Measurements from ENCODE around the gene BACH2.
"Not testable (repeated sequence)": the region's sequence is repeated elsewhere in the genome, so short reads cannot be mapped to it uniquely, and the experiment has no call there.

The BACH2 gene

GRCh38 chr6:89984926-89985750 lies 311.5 kb downstream of the BACH2 start:
- DNase-seq = no peak

GRCh38 chr6:89980353-89980752 lies 316.3 kb downstream of the BACH2 start:
- no peak for DNase-seq

- no peak for DNase-seq
These were observed 317.0 kb downstream of the BACH2 start for GRCh38 chr6:89979481-89980119.

GRCh38 chr6:89978749-89979145 lies 317.9 kb downstream of the BACH2 start:
- no peak for DNase-seq

GRCh38 chr6:89977808-89978748 lies 318.6 kb downstream of the BACH2 start:
- peak; percentile 96 for DNase-seq

GRCh38 chr6:89976694-89977020 lies 320.0 kb downstream of the BACH2 start:
- no peak for DNase-seq

GRCh38 chr6:89975991-89976693 lies 320.5 kb downstream of the BACH2 start:
- DNase-seq = peak; percentile 12

GRCh38 chr6:89975366-89975765 lies 321.3 kb downstream of the BACH2 start:
- DNase-seq = no peak

- no peak for DNase-seq
These were observed 321.8 kb downstream of the BACH2 start for GRCh38 chr6:89974834-89975233.

- DNase-seq = no peak
These were observed 324.6 kb downstream of the BACH2 start for GRCh38 chr6:89972025-89972381.

- DNase-seq = not testable (repeated sequence)
These were observed 325.2 kb downstream of the BACH2 start for GRCh38 chr6:89971338-89972024.

- peak; percentile 60 for DNase-seq
These were observed 325.9 kb downstream of the BACH2 start for GRCh38 chr6:89970609-89971337.

- DNase-seq = no peak
These were observed 326.6 kb downstream of the BACH2 start for GRCh38 chr6:89970072-89970471.

GRCh38 chr6:89966913-89967312 lies 329.7 kb downstream of the BACH2 start:
- DNase-seq = no peak

- no peak for DNase-seq
These were observed 330.5 kb downstream of the BACH2 start for GRCh38 chr6:89966228-89966544.

- no peak for DNase-seq
These were observed 331.0 kb downstream of the BACH2 start for GRCh38 chr6:89965441-89966227.

GRCh38 chr6:89963391-89963790 lies 333.3 kb downstream of the BACH2 start:
- no peak for DNase-seq

- no peak for DNase-seq
These were observed 335.2 kb downstream of the BACH2 start for GRCh38 chr6:89961481-89961880.

GRCh38 chr6:89959883-89960282 lies 336.8 kb downstream of the BACH2 start:
- no peak for DNase-seq

- DNase-seq = no peak
These were observed 340.5 kb downstream of the BACH2 start for GRCh38 chr6:89956182-89956581.

- no peak for DNase-seq
These were observed 341.3 kb downstream of the BACH2 start for GRCh38 chr6:89955364-89955763.
